Neural cell (in vitro differentiated cells): ENCODE results near the gene PERM1.

Source experiments
- MXI1 ChIP-seq: fragments of 450-650 bp; conservative IDR thresholded peaks from 2 replicates; pipeline ENCODE4 v1.6.1; 2014; ENCODE audit warnings: antibody characterized with exemption, mild to moderate bottlenecking; ENCODE audit not compliant: poor library complexity, severe bottlenecking
- TF ChIP-seq, protein P1 (sequence below): IDR thresholded peaks from 2 replicates; pipeline ENCODE4 v1.6.1; 2012; ENCODE audit warnings: borderline replicate concordance
- TF ChIP-seq, protein P2 (sequence below): fragments of 450-650 bp; IDR thresholded peaks from 2 replicates; pipeline ENCODE4 v1.5.1; 2014; ENCODE audit warnings: antibody characterized with exemption, mild to moderate bottlenecking, moderate library complexity; ENCODE audit not compliant: poor library complexity, severe bottlenecking

DNA sequence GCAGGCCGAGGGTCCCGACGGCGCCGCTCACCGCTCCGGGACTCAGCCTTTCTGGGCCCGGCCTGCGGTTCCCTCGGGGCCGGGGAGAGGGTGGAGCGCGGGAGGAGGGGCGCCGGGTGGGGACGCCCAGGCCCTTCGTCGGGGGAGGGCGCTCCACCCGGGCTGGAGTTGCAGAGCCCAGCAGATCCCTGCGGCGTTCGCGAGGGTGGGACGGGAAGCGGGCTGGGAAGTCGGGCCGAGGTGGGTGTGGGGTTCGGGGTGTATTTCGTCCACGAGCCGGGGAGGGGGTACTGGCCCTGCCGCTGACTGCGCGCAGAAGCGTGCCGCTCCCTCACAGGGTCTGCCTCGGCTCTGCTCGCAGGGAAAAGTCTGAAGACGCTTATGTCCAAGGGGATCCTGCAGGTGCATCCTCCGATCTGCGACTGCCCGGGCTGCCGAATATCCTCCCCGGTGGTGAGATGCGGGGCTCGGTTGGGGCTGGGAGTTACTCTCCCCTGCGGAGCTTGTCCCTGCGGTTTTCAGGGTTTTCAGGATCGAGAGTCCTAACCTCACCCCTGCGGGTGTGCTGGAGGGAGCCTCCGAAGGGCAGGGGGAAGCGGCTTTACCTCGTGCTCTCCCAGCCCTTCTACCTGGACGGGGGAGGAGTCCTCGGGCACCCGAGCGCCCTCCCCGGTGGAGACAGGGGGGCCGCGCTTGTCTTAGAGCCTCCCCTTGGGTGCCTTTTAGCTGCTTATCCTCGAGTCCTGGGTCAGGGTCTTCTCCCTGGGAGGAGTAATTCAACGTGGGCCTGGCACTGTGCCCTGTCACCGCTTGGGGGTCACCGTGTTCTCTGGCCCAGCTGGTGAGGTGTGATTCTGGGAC lies 56.1 kb downstream of the PERM1 start:
- TF ChIP-seq MXI1: no peak
- TF ChIP-seq, protein P1, sequence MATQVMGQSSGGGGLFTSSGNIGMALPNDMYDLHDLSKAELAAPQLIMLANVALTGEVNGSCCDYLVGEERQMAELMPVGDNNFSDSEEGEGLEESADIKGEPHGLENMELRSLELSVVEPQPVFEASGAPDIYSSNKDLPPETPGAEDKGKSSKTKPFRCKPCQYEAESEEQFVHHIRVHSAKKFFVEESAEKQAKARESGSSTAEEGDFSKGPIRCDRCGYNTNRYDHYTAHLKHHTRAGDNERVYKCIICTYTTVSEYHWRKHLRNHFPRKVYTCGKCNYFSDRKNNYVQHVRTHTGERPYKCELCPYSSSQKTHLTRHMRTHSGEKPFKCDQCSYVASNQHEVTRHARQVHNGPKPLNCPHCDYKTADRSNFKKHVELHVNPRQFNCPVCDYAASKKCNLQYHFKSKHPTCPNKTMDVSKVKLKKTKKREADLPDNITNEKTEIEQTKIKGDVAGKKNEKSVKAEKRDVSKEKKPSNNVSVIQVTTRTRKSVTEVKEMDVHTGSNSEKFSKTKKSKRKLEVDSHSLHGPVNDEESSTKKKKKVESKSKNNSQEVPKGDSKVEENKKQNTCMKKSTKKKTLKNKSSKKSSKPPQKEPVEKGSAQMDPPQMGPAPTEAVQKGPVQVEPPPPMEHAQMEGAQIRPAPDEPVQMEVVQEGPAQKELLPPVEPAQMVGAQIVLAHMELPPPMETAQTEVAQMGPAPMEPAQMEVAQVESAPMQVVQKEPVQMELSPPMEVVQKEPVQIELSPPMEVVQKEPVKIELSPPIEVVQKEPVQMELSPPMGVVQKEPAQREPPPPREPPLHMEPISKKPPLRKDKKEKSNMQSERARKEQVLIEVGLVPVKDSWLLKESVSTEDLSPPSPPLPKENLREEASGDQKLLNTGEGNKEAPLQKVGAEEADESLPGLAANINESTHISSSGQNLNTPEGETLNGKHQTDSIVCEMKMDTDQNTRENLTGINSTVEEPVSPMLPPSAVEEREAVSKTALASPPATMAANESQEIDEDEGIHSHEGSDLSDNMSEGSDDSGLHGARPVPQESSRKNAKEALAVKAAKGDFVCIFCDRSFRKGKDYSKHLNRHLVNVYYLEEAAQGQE: no peak
- TF ChIP-seq, protein P2, sequence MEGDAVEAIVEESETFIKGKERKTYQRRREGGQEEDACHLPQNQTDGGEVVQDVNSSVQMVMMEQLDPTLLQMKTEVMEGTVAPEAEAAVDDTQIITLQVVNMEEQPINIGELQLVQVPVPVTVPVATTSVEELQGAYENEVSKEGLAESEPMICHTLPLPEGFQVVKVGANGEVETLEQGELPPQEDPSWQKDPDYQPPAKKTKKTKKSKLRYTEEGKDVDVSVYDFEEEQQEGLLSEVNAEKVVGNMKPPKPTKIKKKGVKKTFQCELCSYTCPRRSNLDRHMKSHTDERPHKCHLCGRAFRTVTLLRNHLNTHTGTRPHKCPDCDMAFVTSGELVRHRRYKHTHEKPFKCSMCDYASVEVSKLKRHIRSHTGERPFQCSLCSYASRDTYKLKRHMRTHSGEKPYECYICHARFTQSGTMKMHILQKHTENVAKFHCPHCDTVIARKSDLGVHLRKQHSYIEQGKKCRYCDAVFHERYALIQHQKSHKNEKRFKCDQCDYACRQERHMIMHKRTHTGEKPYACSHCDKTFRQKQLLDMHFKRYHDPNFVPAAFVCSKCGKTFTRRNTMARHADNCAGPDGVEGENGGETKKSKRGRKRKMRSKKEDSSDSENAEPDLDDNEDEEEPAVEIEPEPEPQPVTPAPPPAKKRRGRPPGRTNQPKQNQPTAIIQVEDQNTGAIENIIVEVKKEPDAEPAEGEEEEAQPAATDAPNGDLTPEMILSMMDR: no peak
